Stimulated activated CD4-positive, alpha-beta T cell treated with anti-CD3 and anti-CD28 coated beads, Interleukin-12 subunit alpha, Interleukin-12 subunit beta, amount 100 ng/mL, for 48 hours (primary cell): ENCODE measurements around the gene NRP2.
A peak's percentile ranks its signal among the peaks of the same experiment; 100 is the strongest.

Source experiments
- DNase-seq, 3 donors: peaks; one replicate each; pipeline ENCODE4 v3.0.0-alpha.2; 2020; ENCODE audit warnings: low read depth in 2 of 3, low spot score in 1 of 3

The NRP2 gene

DNA sequence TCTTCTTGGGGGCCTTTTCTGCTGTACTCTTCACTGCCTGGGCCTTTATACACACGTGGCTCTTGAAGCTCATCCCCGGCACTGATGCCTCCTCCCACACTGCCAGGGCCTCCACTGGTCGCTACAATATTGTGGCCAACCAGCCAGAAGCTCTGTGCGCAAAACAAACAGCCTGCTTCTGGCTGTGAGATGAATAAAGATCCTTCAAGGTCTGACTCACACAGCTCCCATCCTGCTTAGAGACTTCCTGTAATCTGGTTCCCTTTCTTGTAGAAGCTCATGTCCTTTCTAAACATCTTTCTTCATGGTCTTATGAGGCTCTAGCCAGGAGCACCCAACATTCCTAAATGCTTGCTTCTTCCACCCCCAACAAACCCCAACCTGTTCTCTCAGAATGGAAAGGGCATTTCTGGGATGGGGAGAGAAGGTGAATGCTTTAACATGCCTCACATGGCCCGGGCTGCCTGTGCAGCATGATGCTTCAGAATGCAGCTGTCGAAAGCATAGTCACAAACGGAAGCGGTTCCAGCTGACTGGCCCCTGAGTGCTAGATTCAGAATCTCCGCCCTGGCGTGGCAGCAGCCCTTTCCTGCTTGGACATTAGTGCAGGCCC lies 24.6 kb downstream of the NRP2 start:
- DNase-seq = peak; percentile 28 to 47 (median 32)

DNA sequence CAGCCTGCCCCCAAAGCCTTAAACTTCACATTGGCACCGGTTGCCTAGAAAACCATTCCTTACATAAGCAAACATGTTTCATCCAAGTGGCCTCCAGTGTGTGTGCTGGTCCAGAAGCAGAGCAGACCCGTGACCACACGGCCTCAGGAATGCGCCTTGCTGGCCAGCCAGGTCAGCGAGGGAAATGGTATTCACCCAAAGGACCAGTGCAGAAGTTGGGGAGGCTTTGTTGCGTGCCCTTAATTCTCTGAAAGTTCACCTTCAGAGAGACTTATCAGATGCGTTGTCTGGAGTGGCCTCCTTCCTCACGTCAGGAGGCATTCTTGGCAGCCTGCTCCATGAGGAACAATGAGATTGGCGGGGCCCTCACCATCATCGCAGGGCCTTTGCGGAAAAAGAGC lies 25.9 kb downstream of the NRP2 start:
- no peak for DNase-seq

DNA sequence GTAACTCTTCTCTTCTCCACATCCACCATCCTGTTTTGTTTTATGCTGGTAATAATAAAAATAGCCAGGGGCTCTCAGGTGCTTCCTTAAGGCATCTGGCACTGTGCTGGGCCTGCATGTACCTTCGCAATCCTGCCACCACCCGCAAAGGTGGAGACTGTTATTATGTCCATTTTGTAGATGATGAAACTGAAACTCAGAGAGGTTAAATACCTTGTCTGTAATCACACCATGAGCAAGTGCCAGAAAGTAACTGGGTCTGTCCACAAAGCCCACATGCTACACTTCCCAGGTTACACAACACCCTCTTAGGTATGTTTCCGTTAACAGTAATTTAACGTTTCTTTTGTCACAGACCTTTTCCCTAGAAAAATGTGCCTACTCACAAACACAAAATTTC lies 27.0 kb downstream of the NRP2 start:
- DNase-seq = no peak

DNA sequence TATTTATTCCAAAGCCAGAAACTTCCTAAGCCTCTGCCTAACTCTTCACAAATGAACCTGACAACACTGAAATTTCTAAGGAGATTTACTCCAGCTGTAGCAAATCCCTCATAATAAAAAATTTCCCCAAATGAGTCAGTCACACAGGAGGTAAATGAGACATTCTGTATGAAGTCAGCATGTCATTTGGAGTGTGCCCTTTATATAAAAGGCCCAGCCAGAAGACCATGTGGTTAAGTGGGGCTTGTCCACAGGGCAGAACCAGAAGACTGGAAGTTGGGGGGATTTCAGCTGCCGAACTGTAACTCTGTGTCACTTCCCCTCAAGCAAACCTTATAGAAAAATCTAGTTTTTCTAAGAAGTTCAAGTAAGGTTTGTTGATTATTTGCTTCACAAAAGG lies 30.2 kb downstream of the NRP2 start:
- DNase-seq = no peak

DNA sequence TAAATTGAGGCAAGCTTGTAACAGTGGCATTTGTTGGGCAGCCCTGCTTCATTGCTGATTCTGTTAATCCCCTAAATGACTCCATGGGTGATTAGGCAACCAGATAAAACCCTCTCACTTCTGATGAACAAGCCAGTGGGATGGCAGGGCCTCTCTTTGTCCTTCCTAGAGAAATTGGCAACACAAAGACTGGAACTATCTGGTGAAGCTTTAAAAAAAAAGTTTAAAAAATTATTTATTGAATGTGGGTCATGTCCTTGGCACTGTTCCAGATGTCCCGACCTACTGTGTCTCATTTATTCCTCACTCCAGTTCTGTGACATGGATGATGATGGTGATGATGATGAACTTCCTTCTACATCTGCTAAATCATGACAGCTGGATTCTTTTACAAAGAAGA lies 30.8 kb downstream of the NRP2 start:
- DNase-seq = no peak

DNA sequence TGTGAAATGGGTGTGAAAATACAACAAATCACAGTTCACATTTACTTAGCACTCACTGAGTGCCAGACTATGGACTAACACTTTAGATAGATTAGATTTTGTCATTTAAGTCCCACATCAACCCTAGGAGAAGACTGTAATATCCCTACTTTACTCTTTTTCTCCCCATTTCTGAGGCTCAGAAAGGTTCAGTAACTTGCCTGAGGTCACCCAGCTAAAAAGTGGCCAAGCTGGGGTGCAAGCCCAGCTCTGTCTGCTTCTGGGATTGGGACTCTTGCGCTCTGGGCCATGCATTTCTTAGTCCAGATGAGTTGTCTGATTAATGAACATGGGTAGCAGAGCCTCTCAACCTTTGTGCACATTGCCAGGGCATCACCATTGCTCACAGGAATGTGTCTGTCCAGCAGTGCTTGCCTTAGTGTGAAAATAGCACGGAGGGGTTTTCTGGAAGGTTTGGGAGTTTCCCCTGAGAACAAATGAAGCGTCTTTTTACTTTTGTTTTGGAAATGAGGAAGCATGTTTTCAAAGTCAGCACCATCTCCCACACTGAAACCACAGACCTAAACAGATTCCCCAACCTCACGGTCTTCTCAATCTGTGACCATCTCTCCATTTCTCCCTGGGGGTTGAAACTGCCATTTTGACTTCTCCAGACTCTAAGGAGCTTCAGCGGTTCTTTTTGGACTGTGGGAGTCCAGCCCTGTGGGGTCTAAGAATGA lies 31.9 kb downstream of the NRP2 start:
- no peak for DNase-seq

DNA sequence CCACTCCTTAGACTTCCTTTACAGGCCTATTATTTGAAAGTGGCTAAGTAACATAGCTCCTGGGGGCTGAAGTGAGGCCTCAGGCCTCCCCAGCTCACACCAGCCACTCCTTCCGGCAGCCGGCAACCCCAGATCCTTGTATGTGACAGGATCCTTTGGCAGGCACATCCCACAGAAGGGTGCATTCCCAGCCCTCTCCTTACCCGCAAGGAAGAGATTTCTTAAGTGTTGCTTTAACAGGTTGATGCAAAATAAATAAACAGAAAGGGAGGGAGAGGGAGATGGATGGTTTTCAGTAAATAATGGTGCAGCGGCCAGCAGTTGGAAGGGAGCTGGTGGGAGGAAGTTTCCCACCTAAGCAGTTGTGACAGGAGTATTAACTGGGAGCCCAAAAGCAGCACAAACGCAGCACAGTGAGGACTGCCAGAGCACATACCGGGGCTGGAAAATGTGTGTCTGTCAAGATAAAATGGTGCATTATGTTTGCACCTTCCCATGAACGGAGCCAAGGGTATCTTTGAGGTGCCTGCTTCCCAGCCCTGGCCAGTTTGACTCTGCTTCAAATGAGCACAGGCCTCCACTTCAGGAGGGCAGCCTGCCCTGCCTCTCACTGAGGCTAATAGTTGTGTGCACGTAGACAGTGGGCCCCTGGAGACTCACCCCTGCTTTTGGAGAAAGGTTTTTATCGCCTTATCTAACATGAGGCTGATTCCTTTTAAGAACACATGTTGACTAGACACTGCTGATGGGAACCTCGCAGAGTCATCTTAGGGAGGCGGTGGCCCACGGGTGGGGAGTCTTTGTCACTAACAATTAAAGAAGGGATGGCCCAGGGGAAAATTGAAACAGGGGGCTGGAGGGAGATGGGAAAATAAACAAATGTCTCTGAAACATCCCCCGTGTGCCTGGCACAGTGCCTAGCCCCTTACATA lies 32.8 kb downstream of the NRP2 start:
- no peak for DNase-seq

DNA sequence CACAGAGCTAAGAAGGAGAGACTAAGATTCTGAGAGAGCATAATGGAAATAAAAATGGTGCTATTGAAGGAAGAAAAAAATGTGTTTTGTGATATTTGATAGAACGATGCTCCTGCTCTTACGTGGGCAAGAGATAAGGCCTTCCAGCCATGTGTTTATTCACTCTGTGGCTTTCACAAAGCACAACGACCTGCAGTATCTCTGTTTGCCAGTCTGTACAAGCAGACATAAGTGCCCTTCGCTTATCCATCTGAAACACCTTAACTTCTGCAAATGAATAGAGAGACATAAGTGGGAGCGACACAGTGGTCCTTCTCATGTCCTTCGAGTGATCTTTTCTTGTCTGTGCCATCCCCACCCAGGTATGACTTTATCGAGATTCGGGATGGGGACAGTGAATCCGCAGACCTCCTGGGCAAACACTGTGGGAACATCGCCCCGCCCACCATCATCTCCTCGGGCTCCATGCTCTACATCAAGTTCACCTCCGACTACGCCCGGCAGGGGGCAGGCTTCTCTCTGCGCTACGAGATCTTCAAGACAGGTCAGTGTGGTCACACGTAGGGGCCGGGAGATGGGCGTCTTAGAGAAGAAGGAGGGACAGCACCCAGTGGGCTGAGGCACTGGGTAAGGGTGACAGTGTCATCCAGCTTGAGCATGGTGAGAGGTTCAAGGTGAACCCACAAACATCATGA lies 33.7 kb downstream of the NRP2 start:
- DNase-seq = no peak

DNA sequence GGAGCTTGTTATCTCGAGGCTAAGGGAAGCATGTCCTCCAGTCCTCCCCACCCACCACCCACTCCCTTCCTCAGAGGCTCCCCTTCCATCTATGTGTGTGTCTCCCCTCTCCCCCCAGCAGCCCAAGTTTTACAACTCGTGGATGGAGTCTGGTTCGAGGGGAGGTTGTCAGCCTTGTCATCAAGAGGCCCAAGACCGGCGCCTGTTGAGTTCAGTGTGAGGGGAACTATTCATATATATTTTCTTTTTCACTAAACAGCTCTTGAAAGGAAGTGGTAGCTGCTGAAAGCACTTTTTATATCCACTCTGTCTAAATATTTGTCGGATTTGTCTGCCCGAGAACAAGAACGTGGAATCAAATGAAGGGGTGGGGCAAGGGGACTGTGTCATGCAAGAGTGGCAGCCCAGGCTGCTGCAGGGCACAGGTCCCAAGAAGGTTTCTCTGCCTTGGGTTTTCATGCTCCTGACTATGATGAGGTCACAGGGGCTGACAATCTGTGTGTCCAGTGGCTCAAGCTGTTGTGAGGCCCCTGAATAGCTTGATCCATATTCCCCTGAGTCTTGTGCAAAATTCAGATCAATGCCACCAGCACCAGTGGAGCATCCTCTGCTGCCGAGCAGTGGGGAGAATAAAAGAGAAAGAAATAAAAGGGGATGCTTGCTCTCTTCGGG lies 35.0 kb downstream of the NRP2 start:
- no peak for DNase-seq

DNA sequence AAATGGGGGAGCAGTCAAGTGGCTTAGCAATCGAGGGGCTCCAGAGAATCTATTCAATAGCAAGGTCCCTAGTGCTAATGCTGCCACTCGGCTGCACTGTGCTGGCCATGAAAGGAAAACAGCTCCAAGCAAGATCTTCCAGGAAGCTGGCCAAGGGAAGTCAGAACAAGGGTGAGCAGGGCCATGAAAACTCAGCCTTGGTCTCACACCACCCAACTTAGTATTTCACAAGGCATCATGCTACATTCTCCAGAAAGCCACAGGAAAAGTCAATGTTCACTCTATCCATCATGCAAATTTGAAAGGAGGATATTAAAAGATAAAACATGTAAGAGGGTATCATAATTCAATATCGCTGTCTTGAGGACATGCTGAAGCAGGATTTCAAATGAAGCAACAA lies 35.7 kb downstream of the NRP2 start:
- no peak for DNase-seq

DNA sequence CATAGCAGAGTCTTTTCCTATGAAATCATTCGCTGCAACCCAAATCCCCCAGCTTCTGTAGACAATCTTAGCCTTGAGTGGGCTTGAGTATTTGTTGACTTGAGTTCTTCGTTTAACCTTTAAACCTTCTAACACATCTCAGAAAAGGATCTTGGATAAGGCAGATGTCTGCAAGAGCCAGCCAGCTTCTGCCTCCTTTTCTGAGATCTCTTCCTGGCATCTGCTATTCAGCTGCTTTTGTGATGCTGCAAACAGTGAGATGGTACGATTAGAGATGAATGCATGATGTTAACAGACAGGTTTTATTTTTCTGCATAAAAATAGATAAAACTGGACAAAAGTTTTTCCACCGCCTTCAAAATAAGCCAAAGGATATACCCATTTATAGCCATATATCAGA lies 37.5 kb downstream of the NRP2 start:
- DNase-seq = no peak

DNA sequence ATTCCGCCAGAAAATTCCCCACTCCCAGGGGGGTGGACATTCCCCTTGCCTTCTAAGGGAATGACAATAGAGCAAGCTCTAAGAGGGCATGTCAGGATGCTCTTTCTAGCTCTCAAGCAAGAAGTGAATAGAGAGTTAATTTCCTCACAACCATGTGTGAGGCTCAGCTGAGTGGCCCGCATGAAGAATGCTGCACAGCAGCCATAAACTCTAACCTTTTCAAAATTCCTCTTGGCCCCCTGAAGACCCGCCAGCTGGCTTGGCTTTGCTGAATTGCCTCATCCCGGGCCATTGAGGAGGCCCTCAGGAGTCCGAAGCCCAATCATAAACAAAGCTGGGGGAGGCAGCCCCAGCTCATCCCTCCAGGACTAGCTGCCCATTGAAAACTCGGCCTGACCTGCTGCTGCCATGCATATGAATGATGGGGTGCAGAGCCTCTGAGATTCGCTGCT lies 38.2 kb downstream of the NRP2 start:
- no peak for DNase-seq

DNA sequence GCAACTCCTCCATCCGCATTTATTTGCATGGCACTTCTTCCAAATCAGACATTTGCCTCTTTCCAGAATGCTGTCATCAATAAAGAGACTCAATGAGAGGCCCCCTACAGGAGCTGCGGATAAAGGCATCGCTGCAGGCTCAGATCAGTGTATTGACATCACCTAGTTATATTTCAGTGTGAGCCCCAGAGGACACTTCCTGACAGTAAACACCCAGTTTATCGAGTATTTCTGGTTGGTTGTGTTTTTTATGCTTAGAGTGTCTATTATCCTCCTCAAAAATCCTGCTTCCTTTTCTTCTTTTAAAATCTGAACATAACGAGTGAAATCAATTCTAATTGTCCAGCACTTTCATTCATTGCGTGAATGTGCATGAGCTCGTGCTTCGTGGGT lies 38.8 kb downstream of the NRP2 start:
- no peak for DNase-seq

DNA sequence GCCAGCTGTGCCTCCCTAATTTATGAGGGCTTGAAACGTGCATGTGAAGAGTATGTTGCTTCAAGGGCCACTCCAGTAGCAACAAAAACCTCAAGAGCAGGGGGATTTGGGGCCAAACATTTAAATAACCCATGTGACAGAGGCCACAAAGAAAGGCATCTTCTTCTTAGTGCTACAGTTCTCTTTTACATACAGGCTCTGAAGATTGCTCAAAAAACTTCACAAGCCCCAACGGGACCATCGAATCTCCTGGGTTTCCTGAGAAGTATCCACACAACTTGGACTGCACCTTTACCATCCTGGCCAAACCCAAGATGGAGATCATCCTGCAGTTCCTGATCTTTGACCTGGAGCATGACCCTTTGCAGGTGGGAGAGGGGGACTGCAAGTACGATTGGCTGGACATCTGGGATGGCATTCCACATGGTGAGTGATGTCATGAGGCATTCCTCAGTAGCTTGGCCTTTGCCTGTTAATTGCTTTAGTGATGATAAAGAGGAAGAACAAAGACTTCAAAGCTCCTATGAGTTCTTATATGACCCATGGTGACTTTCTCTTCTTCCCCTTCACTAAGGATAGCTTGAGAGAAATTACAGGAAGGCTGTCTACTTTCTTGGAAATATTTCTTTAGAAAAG lies 40.1 kb downstream of the NRP2 start:
- DNase-seq = no peak

DNA sequence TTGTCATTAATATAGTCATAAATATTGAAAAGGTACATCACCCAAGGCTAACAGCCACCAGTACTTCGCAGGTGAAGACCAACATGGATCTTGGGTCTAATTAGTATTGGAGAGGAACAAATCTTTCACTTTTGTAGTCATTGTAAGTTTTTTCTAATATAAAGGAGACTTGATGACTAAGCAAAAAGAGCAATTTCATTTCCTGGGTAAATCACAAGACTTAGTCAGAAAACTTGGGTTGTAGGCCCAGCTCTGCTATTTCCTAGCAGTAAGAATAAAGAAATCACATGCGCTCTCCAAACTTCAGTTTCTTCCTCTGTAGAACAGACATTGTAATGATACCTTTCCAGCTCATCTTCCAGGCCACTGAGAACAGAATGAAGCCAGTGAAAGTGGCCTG lies 40.9 kb downstream of the NRP2 start:
- DNase-seq = no peak

DNA sequence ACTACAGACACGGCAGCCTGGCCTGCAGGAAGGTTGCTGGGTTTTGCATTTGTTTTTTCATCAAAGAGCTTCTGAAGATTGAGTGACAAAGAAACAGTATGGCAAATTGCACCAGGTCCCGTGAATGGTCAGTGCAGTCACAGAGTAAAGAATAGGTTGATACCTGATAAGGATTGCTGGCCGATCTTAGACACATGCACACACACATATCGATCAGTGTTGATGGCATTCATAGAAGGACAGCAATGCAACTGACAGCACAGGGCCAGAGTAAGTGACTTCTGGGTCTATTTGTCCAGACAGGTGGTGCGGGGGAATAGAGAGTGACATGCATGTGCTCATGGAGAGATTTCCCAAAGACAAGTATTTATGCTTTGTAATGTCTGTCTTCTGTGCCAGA lies 42.8 kb downstream of the NRP2 start:
- DNase-seq = no peak

DNA sequence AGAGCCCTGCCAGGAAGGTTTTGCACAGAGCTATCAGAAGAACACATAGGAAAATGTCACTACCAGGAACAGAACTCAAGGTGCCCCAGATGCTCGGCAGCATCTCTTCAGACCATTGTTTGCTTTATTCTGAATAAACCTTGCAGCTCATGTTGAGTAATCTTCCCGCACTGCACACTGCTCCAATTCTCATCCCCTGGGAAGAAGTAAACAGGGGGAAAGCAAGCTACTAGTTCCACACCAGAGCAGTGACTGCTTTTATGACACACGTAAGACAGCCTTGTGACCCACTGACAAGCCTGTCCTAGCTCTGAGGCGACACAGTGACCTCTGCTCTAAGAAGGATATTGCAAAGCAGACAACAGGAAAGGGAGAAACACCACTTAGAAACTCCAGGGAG lies 44.2 kb downstream of the NRP2 start:
- no peak for DNase-seq

DNA sequence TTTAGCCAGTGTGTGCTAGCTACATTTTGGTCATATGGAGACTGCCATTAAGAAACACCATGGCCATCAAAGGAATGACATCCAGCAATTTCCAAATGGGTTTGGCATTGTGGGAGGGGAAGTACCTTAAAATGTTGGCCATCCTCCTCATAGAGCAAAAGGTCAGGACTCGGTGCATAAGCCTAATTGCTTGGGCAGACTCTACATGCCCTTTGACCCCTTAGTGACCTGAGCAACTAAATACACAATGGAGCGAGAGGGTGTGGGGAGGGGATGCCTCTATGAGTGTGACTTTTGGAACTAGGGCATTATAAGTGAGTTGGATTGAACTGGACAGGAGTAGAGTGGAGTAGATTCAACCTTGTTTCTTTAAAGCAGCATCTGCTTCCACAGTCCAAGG lies 44.9 kb downstream of the NRP2 start:
- DNase-seq = no peak

DNA sequence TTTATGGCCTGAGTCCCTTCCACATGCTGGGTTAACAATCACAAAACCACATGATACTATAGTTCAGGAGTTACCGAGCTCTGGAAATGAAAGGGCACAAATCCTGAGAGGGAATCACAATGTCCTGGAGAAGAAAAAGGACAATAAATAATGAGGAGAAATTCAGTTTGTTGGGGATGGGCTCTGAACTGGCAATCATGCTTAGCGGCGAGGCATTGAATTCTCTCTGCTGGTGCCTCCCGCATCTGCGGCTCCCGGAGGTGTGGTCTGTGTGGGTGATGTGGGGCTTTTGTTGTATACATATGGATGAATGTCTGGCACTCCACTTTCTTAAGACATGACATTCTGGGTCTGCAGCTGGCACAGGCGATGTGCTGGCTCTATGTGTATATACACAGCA lies 46.1 kb downstream of the NRP2 start:
- no peak for DNase-seq

DNA sequence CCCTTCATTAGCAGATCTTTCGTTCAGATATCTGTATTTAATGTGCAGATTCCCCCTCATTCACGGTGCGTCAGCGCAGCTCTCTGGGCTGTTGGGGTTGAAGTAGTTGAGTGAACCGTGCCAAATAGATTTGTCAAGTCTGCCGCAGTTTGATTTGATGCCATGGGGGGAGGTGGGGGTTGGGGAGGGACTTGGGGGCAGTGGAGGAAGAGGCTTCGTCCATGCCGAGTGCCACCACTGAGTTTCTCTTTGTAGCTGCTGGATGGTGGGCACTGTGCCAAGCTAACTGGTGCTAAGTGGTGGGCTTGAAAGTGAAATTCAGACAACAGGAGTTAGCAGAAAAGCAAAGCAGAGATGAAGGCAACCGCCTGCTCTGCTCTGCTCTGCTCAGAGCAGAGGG lies 47.9 kb downstream of the NRP2 start:
- no peak for DNase-seq
